H1 (cell line): ENCODE results near the gene HTR3E. TPM values are rescaled to one million over a fixed set of nuclear protein-coding genes. Genes with fewer than 3 reads are reported as not detected.
A peak's percentile ranks its signal among the peaks of the same experiment; 100 is the strongest.

Experiments
- CTCF ChIA-PET: fragments of 300-600 bp; sonication (Branson Sonifier 250); formaldehyde crosslinking; loops from one replicate; lab custom pipeline; 2021; ENCODE audit not compliant: partially characterized antibody; lab: Charles Lee
- POLR2A ChIA-PET: fragments of 300-600 bp; sonication (Branson Sonifier 250); formaldehyde crosslinking; loops from one replicate; lab custom pipeline; 2021; ENCODE audit warnings: inconsistent platforms; ENCODE audit not compliant: partially characterized antibody; lab: Charles Lee
- DNase-seq, 2 experiments: peaks; one replicate each; pipeline versions ENCODE4 v3.0.0 to v3.0.0-alpha.2; 2010 to 2022; ENCODE audit warnings: low spot score in 2 of 2, low read depth in 1 of 2, mixed read lengths in 1 of 2
- FAIRE-seq: peaks from 2 replicates; lab custom pipeline; 2011; peaks lifted over from hg19 to GRCh38; lab: Jason Lieb, UNC
- H2AFZ ChIP-seq: 2 replicates; pipeline ENCODE4 v1.8.1; 2012; ENCODE audit warnings: low read length, inconsistent platforms
- H2AK5ac ChIP-seq: 2 replicates; pipeline ENCODE4 v1.6.1; 2013; ENCODE audit warnings: low read depth, low read length
- H2BK120ac ChIP-seq: replicated peaks from 2 replicates; pipeline ENCODE3; 2013; ENCODE audit warnings: low read depth, low read length, inconsistent platforms
- H2BK12ac ChIP-seq: 2 replicates; pipeline ENCODE4 v1.6.1; 2013; ENCODE audit warnings: low read depth, low read length
- H2BK15ac ChIP-seq: 2 replicates; pipeline ENCODE4 v1.6.1; 2013; ENCODE audit warnings: low read length
- H2BK20ac ChIP-seq: 2 replicates; pipeline ENCODE4 v1.6.1; 2013; ENCODE audit warnings: low read length
- H2BK5ac ChIP-seq: 2 replicates; pipeline ENCODE4 v1.6.1; 2013; ENCODE audit warnings: low read depth, low read length
- H3K14ac ChIP-seq: 2 replicates; pipeline ENCODE4 v1.6.1; 2013; ENCODE audit warnings: inconsistent platforms; ENCODE audit not compliant: insufficient read length
- H3K18ac ChIP-seq: 2 replicates; pipeline ENCODE4 v1.6.1; 2013; ENCODE audit warnings: low read length; ENCODE audit errors: extremely low read depth
- H3K23ac ChIP-seq: 2 replicates; pipeline ENCODE4 v1.6.1; 2013; ENCODE audit warnings: inconsistent platforms; ENCODE audit not compliant: insufficient read length
- H3K23me2 ChIP-seq: 2 replicates; pipeline ENCODE4 v1.6.1; 2013; ENCODE audit warnings: low read depth, low read length
- H3K27ac ChIP-seq: 2 replicates; pipeline ENCODE4 v1.6.1; 2011; ENCODE audit warnings: low read depth, low read length, inconsistent platforms
- H3K27me3 ChIP-seq, 4 experiments: replicated peaks in 1 of 4; 1 replicate in 1 of 4; 2 replicates in 3 of 4; pipeline versions ENCODE4 v1.6.1 to v1.8.1; 2011 to 2013; ENCODE audit warnings: low read length in 3 of 4, mild to moderate bottlenecking in 3 of 4, inconsistent platforms in 2 of 4, mixed read lengths in 2 of 4, moderate library complexity in 1 of 4; ENCODE audit not compliant: control insufficient read depth in 3 of 4, insufficient read depth in 3 of 4; ENCODE audit errors: extremely low read depth in 1 of 4
- H3K36me3 ChIP-seq, 4 experiments: 2 replicates each; pipeline versions ENCODE4 v1.6.1 to v1.8.1; 2011 to 2013; ENCODE audit warnings: mild to moderate bottlenecking in 4 of 4, low read length in 3 of 4, moderate library complexity in 2 of 4, control low read depth in 1 of 4, inconsistent platforms in 1 of 4; ENCODE audit not compliant: insufficient read depth in 4 of 4, control insufficient read depth in 2 of 4
- H3K4ac ChIP-seq: replicated peaks from 2 replicates; pipeline ENCODE3; 2013; ENCODE audit warnings: low read length, low read depth, mixed read lengths, inconsistent platforms; ENCODE audit not compliant: insufficient read length
- H3K4me1 ChIP-seq, 4 experiments: replicated peaks in 1 of 4; 1 replicate in 1 of 4; 2 replicates in 3 of 4; pipeline versions ENCODE4 v1.6.1 to v1.8.1; 2011 to 2013; ENCODE audit warnings: low read length in 3 of 4, inconsistent platforms in 2 of 4, mixed read lengths in 1 of 4; ENCODE audit not compliant: insufficient read depth in 4 of 4, control insufficient read depth in 3 of 4
- H3K4me2 ChIP-seq, 2 experiments: 2 replicates each; pipeline versions ENCODE4 v1.6.1 to v1.8.1; 2011 to 2013; ENCODE audit warnings: low read depth in 2 of 2, low read length in 2 of 2, control low read depth in 1 of 2, inconsistent platforms in 1 of 2, mild to moderate bottlenecking in 1 of 2; ENCODE audit not compliant: insufficient read depth in 1 of 2
- H3K4me3 ChIP-seq, 4 experiments: fragments of 200-600, 300-600 bp in 1 of 4; sonication (generic), shearing (Covaris generic), sonication (Bioruptor Twin) in 1 of 4; 2 replicates each; pipeline versions ENCODE4 v1.5.1 to v1.8.1; 2011 to 2016; ENCODE audit warnings: low read length in 4 of 4, low read depth in 3 of 4, control low read depth in 2 of 4, inconsistent platforms in 2 of 4, mild to moderate bottlenecking in 2 of 4, mixed read lengths in 1 of 4, moderate library complexity in 1 of 4; ENCODE audit not compliant: insufficient read depth in 2 of 4; ENCODE audit errors: extremely low read depth in 1 of 4
- H3K56ac ChIP-seq: replicated peaks from 2 replicates; pipeline ENCODE3; 2013; ENCODE audit warnings: low read depth, mild to moderate bottlenecking, mixed read lengths, low read length, inconsistent platforms; ENCODE audit not compliant: insufficient read length
- H3K79me1 ChIP-seq: 2 replicates; pipeline ENCODE4 v1.6.1; 2013; ENCODE audit warnings: low read depth, low read length, control low read depth
- H3K79me2 ChIP-seq, 2 experiments: 2 replicates each; pipeline versions ENCODE4 v1.6.1 to v1.8.1; 2012 to 2013; ENCODE audit warnings: low read length in 2 of 2, mild to moderate bottlenecking in 2 of 2, inconsistent platforms in 1 of 2; ENCODE audit not compliant: insufficient read depth in 2 of 2, control insufficient read depth in 1 of 2
- H3K9ac ChIP-seq, 4 experiments: replicated peaks in 1 of 4; 1 replicate in 1 of 4; 2 replicates in 3 of 4; pipeline versions ENCODE4 v1.6.1 to v1.8.1; 2011 to 2013; ENCODE audit warnings: low read depth in 3 of 4, low read length in 3 of 4, control low read depth in 2 of 4, mild to moderate bottlenecking in 2 of 4, moderate library complexity in 2 of 4, inconsistent platforms in 1 of 4; ENCODE audit errors: extremely low read depth in 1 of 4
- H3K9me3 ChIP-seq, 2 experiments: 2 replicates each; pipeline versions ENCODE4 v1.6.1 to v1.8.1; 2012 to 2013; ENCODE audit warnings: mild to moderate bottlenecking in 2 of 2, moderate library complexity in 2 of 2, control low read depth in 1 of 2, inconsistent platforms in 1 of 2, low read depth in 1 of 2, low read length in 1 of 2, mixed read lengths in 1 of 2; ENCODE audit not compliant: insufficient read depth in 2 of 2
- H4K20me1 ChIP-seq, 2 experiments: replicated peaks in 1 of 2; 2 replicates each; pipeline versions ENCODE3 to v1.8.1; 2011 to 2013; ENCODE audit warnings: inconsistent platforms in 2 of 2, low read length in 2 of 2, mild to moderate bottlenecking in 1 of 2; ENCODE audit not compliant: insufficient read depth in 2 of 2, control insufficient read depth in 1 of 2
- H4K5ac ChIP-seq: 2 replicates; pipeline ENCODE4 v1.6.1; 2013; ENCODE audit warnings: low read length, low read depth, mixed read lengths, inconsistent platforms; ENCODE audit not compliant: insufficient read length
- H4K8ac ChIP-seq: 2 replicates; pipeline ENCODE4 v1.8.0; 2013; ENCODE audit warnings: mild to moderate bottlenecking, moderate library complexity, low read length, inconsistent platforms; ENCODE audit not compliant: insufficient read depth; ENCODE audit errors: extremely low read depth
- H4K91ac ChIP-seq: replicated peaks from 2 replicates; pipeline ENCODE3; 2013; ENCODE audit warnings: low read length, mixed read lengths, inconsistent platforms; ENCODE audit not compliant: insufficient read length
- ASH2L ChIP-seq: fragments of 200-600, 300-600 bp; sonication (generic); IDR thresholded peaks from one replicate; pipeline ENCODE4 v1.7.1; 2017; ENCODE audit warnings: low read length
- CEBPB ChIP-seq: IDR thresholded peaks from 2 replicates; pipeline ENCODE4 v1.6.1; 2012; ENCODE audit warnings: low read depth, low read length
- WGBS, 2 experiments: shearing (Covaris generic) in 1 of 2; methylation state at CpG; one replicate each; pipeline versions ENCODE4 v1.1.6 to v1.1.7; 2013 to 2015; ENCODE audit warnings: low lambda C conversion rate in 2 of 2, mixed read lengths in 2 of 2, inconsistent platforms in 1 of 2, low coverage in 1 of 2, missing lambda C conversion rate in 1 of 2; ENCODE audit not compliant: insufficient replicate concordance in 2 of 2, insufficient coverage in 1 of 2, insufficient read length in 1 of 2; ENCODE audit errors: extremely low coverage in 1 of 2, missing lambda C conversion rate in 1 of 2; 5-methylcytosine and 5-hydroxymethylcytosine counted together
- polyA plus RNA-seq, 7 experiments: library from polyadenylated mRNA; depleted of rRNA in 3 of 7; stranded (reverse) in 5 of 7; unstranded in 2 of 7; fragments of >200 nt in 5 of 7; fragments of 200-250 nt in 2 of 7; gene quantifications; 1 replicate in 5 of 7; 2 replicates in 1 of 7; 4 replicates in 1 of 7; pipeline versions ENCODE4 v1.2.1 to v1.2.3, GENCODE V29; 2011 to 2013; ENCODE audit warnings: missing spikeins in 2 of 7, mixed read lengths in 2 of 7
- total RNA-seq: library from RNA; stranded (reverse); fragmentation: NEBNext Ultra II Directional; extraction: Animal tissue kit (Norgen Biotek cat#: 25700); gene quantifications from 2 replicates; pipeline ENCODE4 v1.2.1, GENCODE V29; 2021

The HTR3E gene
- total and polyA plus RNA-seq, 2 of the 8 experiments (the other 6 are each of a cell fraction or from before 2014, with no cell fraction given): not detected

DNA sequence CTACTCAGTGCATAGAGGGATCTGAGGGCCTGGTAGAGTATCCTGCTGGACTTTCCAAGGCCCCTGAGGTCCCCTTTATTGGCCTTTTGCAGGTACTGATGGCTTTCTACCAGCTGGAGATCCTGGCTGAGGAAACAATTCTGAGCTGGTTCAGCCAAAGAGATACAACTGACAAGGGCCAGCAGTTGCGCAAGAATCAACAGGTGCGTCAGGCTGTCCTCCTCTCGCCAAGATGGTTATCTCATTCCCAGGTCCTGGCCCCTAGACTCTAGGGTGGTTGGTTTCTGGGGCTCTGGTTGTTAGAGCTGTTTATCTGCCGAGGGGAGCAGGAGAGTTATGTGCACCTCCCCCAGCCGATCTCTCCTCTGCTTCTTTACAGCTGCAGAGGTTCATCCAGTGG, 47.6 kb downstream of the HTR3E start:
- no peak overlapping the region for H3K4me3 ChIP-seq
- H3K4ac ChIP-seq: no peak overlapping the region
- CTCF ChIA-PET: interaction anchor here (0.7 to 3.5 kb wide), 34 partner anchors 9 to 251 kb away, joined by 3 to 28 read pairs (median 4); partner anchors contain the start of genes ABCF3, EEF1AKMT4, EIF2B5 and PSMD2
- no peak overlapping the region for H4K8ac ChIP-seq
- no peak overlapping the region for H2AFZ ChIP-seq
- no peak for DNase-seq
- H3K9me3 ChIP-seq: no peaks in the 10 kb centered on the region
- H3K79me2 ChIP-seq: no peaks in the 10 kb centered on the region; a peak in 1 of 4 replicates
- no peak overlapping the region for H2BK12ac ChIP-seq
- no peak overlapping the region for H3K9ac ChIP-seq
- no peak overlapping the region for H3K27ac ChIP-seq
- WGBS, 2 experiments: 94% methylated on average over 5 of the region's 5 CpGs; no CpG with 5 or more reads in 1 of the 2 experiments
- POLR2A ChIA-PET: interaction anchor here (0.9 to 4.6 kb wide), 8 partner anchors 10 to 168 kb away, joined by 3 to 26 read pairs (median 3); partner anchors contain the start of genes ALG3 and EIF2B5
- H3K23ac ChIP-seq: no peak overlapping the region
- H2BK15ac ChIP-seq: no peak overlapping the region
- no peak overlapping the region for H2BK120ac ChIP-seq
- H4K5ac ChIP-seq: no peak overlapping the region
- H4K91ac ChIP-seq: no peak overlapping the region
- no peaks in the 10 kb centered on the region for H3K4me1 ChIP-seq
- no peak overlapping the region for H2BK5ac ChIP-seq
- no peak for FAIRE-seq
- peaks cover 2% of the 10 kb centered on the region; the same call in 1 of the 2 replicates for H3K79me1 ChIP-seq
- TF ChIP-seq CEBPB (peak; percentile 41; the same call in 1 of the 2 replicates), ASH2L (no peak)
- no peaks in the 10 kb centered on the region for H3K23me2 ChIP-seq
- H3K14ac ChIP-seq: no peak overlapping the region
- H3K18ac ChIP-seq: no peak overlapping the region
- peaks cover 11 to 51% (median 34%) of the 10 kb centered on the region in 4 experiments for H3K36me3 ChIP-seq
- H2BK20ac ChIP-seq: no peak overlapping the region
- no peaks in the 10 kb centered on the region for H3K27me3 ChIP-seq
- H2AK5ac ChIP-seq: no peak overlapping the region
- H3K56ac ChIP-seq: no peak overlapping the region
- H4K20me1 ChIP-seq: peaks cover 0 to 3% of the 10 kb centered on the region in 2 experiments
- no peak overlapping the region for H3K4me2 ChIP-seq
